ENCODE measurements around the gene SCO2.

The SCO2 gene

DNA sequence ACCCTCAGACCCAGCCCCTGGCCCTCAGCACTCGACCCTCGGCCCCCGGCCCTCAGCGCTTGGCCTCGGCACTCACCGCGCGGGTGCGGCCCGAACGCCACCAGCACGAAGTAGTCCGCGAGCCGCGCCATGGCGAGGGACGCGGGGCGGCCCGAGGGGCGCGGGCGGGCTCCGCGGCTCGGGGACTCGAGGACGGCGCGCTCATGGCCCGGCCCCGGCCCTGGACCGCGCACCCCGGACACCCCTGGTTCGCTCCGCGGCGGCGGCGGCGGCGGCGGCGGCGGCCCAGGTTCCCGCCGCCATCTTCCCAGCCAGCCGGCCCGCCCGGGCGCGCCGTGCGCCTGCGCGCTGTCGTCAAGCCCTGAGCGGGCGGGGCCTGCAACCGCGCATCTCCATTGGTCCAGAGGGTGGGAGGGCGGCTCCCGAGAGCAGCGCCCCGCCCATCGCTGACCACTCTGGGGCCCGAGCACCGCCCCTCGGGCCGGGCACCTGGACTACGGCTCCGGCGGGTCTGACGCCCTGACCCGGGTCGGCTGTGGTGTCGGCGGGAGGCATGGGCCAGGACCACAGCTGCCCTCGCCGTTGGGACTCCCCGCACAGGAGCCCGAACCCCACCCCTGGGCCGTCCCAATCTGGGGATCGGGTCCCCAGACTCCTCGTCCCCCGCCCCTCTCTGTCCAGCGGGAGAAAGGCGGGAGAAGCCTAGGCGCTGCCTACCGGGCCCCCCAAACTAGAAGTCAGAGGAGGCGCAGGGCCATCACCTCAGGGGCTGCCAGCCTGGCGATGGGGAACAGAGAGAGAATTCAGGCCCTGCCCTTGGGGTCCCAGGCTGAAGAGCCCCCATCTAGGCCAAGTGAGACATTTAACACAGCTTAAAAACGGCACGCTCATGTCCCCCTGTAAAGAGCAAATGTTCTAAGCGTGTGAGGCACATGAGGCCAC lies 50.4 kb downstream of the SCO2 start, which contains the start of gene SBF1:
TSS of gene SBF1 (minus strand) at position 326 of the 942 bp plus-strand sequence. CDS start at position 131, 195 bp downstream.
- DNase-seq = peak; percentile 88

DNA sequence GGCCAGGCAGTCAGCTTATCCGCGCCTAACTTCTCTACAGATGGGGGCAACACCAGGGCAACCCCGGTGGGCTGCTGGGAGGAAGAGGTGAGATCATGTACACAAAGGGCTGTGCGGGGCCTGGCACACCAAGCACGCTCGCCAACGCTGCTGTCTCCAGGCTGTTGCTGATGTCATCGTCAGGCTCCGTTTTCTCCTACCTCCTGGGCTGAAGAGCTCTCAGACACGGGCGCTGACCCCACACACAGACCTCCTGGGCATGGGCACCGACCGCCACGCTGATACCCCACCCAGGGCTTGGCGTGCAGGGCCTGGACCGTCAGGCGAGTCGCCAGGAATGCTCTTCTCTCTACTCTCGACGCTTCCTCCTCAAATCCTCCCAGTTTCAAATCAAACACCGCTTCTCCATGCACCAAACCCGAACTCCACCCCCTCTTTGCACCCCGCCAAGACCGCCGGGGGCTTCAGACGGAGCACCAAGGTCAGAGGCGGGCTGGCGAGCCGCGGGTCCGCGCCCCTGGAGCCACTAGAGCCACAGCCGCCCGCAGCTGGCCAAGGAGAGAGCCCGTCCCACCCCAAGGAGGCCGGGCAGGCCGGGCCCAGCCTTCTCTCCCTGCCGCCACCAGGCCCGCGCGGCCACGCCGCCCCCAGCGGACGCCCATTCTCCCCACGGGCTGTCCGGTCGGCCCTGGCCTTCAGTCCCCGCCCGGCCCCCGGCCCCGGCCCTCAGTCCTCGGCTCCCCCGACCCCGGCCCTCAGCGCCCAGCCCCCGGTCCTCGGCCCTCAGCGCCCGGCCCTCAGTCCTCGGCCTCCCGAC lies 51.3 kb downstream of the SCO2 start:
- no peak for DNase-seq

Measured in activated effector memory CD4-positive, alpha-beta T cell treated with Interleukin-2 at 50 U/mL for 16 hours (primary cell).